Activated T-cell treated with anti-CD3 and anti-CD28 coated beads, Interleukin-2, amount 50 U/mL, for 24 hours (primary cell): ENCODE data around the gene NOLC1.

Source experiments
- DNase-seq: peaks from one replicate; pipeline ENCODE4 v3.0.0-alpha.2; 2020
- H3K27ac Mint-ChIP-seq: 2 replicates; pipeline ENCODE4 v1.8.0; 2020; ENCODE audit warnings: mild to moderate bottlenecking, mixed read lengths
- H3K27me3 Mint-ChIP-seq: 2 replicates; pipeline ENCODE4 v1.8.0; 2020; ENCODE audit warnings: mixed read lengths
- H3K36me3 Mint-ChIP-seq: 2 replicates; pipeline ENCODE4 v1.8.0; 2020; ENCODE audit warnings: low read depth, mixed read lengths
- H3K4me1 Mint-ChIP-seq: 2 replicates; pipeline ENCODE4 v1.8.0; 2020; ENCODE audit warnings: low read depth, mixed read lengths
- H3K4me3 Mint-ChIP-seq: 2 replicates; pipeline ENCODE4 v1.8.0; 2020; ENCODE audit warnings: mild to moderate bottlenecking, moderate library complexity, mixed read lengths
- H3K9me3 Mint-ChIP-seq: 2 replicates; pipeline ENCODE4 v1.8.0; 2020; ENCODE audit warnings: mixed read lengths

Gene NOLC1

GRCh38 chr10:102151774-102152544, at the start of gene NOLC1:
NOLC1 (plus strand) TSS chr10:102152389; CDS start chr10:102152411, 22 bp downstream.
- Mint-ChIP-seq H3K4me1 (peaks cover 55% of the 10 kb centered on the region), H3K9me3 (no peaks in the 10 kb centered on the region), H3K27ac (peak within 1 kb of the TSS; percentile 100), H3K4me3 (peak within 1 kb of the TSS; percentile 99), H3K36me3 (peaks cover 98% of the 10 kb centered on the region), H3K27me3 (no peaks in the 10 kb centered on the region)
- peak; percentile 100 for DNase-seq

- Mint-ChIP-seq H3K27ac (no peak overlapping the region), H3K4me1 (peaks cover 14% of the 10 kb centered on the region)
These were observed 49.8 kb upstream of the NOLC1 start for GRCh38 chr10:102102421-102102820.

GRCh38 chr10:102106998-102107397, 45.2 kb upstream of the NOLC1 start:
- H3K27me3 Mint-ChIP-seq, result no peaks in the 10 kb centered on the region
- no peak for DNase-seq
- H3K4me3 Mint-ChIP-seq, result no peak overlapping the region
- no peak overlapping the region for H3K27ac Mint-ChIP-seq
- H3K9me3 Mint-ChIP-seq, result no peaks in the 10 kb centered on the region
- H3K36me3 Mint-ChIP-seq, result peaks cover 82% of the 10 kb centered on the region
- H3K4me1 Mint-ChIP-seq, result peaks cover 17% of the 10 kb centered on the region

More at GRCh38 chr10:102102421-102102820, 49.8 kb upstream of the NOLC1 start:
- H3K27me3 Mint-ChIP-seq, result no peaks in the 10 kb centered on the region
- H3K4me3 Mint-ChIP-seq, result no peak overlapping the region
- no peak for DNase-seq
- H3K36me3 Mint-ChIP-seq, result peaks cover 60% of the 10 kb centered on the region
- H3K9me3 Mint-ChIP-seq, result no peaks in the 10 kb centered on the region

- H3K27me3 Mint-ChIP-seq, result no peaks in the 10 kb centered on the region
- peaks cover 79% of the 10 kb centered on the region for H3K36me3 Mint-ChIP-seq
- peaks cover 30% of the 10 kb centered on the region for H3K4me1 Mint-ChIP-seq
- no peaks in the 10 kb centered on the region for H3K9me3 Mint-ChIP-seq
- H3K27ac Mint-ChIP-seq, result no peak overlapping the region
- no peak overlapping the region for H3K4me3 Mint-ChIP-seq
- no peak for DNase-seq
These were observed 42.7 kb upstream of the NOLC1 start for GRCh38 chr10:102109166-102110116.

- no peaks in the 10 kb centered on the region for H3K9me3 Mint-ChIP-seq
- H3K27me3 Mint-ChIP-seq, result no peaks in the 10 kb centered on the region
- H3K4me1 Mint-ChIP-seq, result peaks cover 31% of the 10 kb centered on the region
- H3K27ac Mint-ChIP-seq, result peak overlapping the region; percentile 44
- DNase-seq, result no peak
- H3K36me3 Mint-ChIP-seq, result peaks cover 73% of the 10 kb centered on the region
- H3K4me3 Mint-ChIP-seq, result no peak overlapping the region
These were observed 40.9 kb upstream of the NOLC1 start for GRCh38 chr10:102111276-102111675.

GRCh38 chr10:102112210-102112817, 39.9 kb upstream of the NOLC1 start:
- Mint-ChIP-seq H3K4me1 (peaks cover 41% of the 10 kb centered on the region), H3K27ac (peak overlapping the region; percentile 92), H3K9me3 (no peaks in the 10 kb centered on the region), H3K27me3 (no peaks in the 10 kb centered on the region), H3K4me3 (peak overlapping the region; percentile 82), H3K36me3 (peaks cover 64% of the 10 kb centered on the region)
- no peak for DNase-seq

GRCh38 chr10:102113261-102113955, 38.8 kb upstream of the NOLC1 start:
- H3K9me3 Mint-ChIP-seq, result no peaks in the 10 kb centered on the region
- H3K27ac Mint-ChIP-seq, result peak overlapping the region; percentile 92
- H3K36me3 Mint-ChIP-seq, result peaks cover 54% of the 10 kb centered on the region
- no peaks in the 10 kb centered on the region for H3K27me3 Mint-ChIP-seq
- peaks cover 51% of the 10 kb centered on the region for H3K4me1 Mint-ChIP-seq
- no peak for DNase-seq
- peak overlapping the region; percentile 82 for H3K4me3 Mint-ChIP-seq

- no peak for DNase-seq
- Mint-ChIP-seq H3K27me3 (no peaks in the 10 kb centered on the region), H3K27ac (peak overlapping the region; percentile 98), H3K36me3 (peaks cover 46% of the 10 kb centered on the region), H3K9me3 (no peaks in the 10 kb centered on the region), H3K4me3 (peak overlapping the region; percentile 82), H3K4me1 (peaks cover 57% of the 10 kb centered on the region)
These were observed 38.0 kb upstream of the NOLC1 start for GRCh38 chr10:102113956-102114857.

- no peaks in the 10 kb centered on the region for H3K27me3 Mint-ChIP-seq
- peaks cover 60% of the 10 kb centered on the region for H3K4me1 Mint-ChIP-seq
- H3K36me3 Mint-ChIP-seq, result peaks cover 44% of the 10 kb centered on the region
- H3K4me3 Mint-ChIP-seq, result peak overlapping the region; percentile 82
- peak overlapping the region; percentile 98 for H3K27ac Mint-ChIP-seq
- no peaks in the 10 kb centered on the region for H3K9me3 Mint-ChIP-seq
- DNase-seq, result peak; percentile 90
These were observed 37.1 kb upstream of the NOLC1 start for GRCh38 chr10:102114861-102115618.

GRCh38 chr10:102115775-102116174, 36.4 kb upstream of the NOLC1 start:
- Mint-ChIP-seq H3K27ac (peak overlapping the region; percentile 98), H3K36me3 (peaks cover 37% of the 10 kb centered on the region), H3K4me1 (peaks cover 60% of the 10 kb centered on the region), H3K9me3 (no peaks in the 10 kb centered on the region), H3K4me3 (peak overlapping the region; percentile 82), H3K27me3 (no peaks in the 10 kb centered on the region)
- DNase-seq, result no peak

- DNase-seq, result no peak
- Mint-ChIP-seq H3K27me3 (no peaks in the 10 kb centered on the region), H3K4me1 (peaks cover 69% of the 10 kb centered on the region), H3K36me3 (peaks cover 28% of the 10 kb centered on the region), H3K27ac (peak overlapping the region; percentile 98), H3K4me3 (peak overlapping the region; percentile 82), H3K9me3 (no peaks in the 10 kb centered on the region)
These were observed 35.5 kb upstream of the NOLC1 start for GRCh38 chr10:102116656-102117055.

- Mint-ChIP-seq H3K4me1 (peaks cover 66% of the 10 kb centered on the region), H3K27ac (peak overlapping the region; percentile 98), H3K27me3 (no peaks in the 10 kb centered on the region), H3K4me3 (peak overlapping the region; percentile 82), H3K9me3 (no peaks in the 10 kb centered on the region), H3K36me3 (peaks cover 24% of the 10 kb centered on the region)
- DNase-seq, result peak; percentile 78
These were observed 34.6 kb upstream of the NOLC1 start for GRCh38 chr10:102117391-102118159.
